ENCODE data around the gene WNT2B.
"Not testable (repeated sequence)": the region's sequence is repeated elsewhere in the genome, so short reads cannot be mapped to it uniquely, and the experiment has no call there.

Gene WNT2B

DNA sequence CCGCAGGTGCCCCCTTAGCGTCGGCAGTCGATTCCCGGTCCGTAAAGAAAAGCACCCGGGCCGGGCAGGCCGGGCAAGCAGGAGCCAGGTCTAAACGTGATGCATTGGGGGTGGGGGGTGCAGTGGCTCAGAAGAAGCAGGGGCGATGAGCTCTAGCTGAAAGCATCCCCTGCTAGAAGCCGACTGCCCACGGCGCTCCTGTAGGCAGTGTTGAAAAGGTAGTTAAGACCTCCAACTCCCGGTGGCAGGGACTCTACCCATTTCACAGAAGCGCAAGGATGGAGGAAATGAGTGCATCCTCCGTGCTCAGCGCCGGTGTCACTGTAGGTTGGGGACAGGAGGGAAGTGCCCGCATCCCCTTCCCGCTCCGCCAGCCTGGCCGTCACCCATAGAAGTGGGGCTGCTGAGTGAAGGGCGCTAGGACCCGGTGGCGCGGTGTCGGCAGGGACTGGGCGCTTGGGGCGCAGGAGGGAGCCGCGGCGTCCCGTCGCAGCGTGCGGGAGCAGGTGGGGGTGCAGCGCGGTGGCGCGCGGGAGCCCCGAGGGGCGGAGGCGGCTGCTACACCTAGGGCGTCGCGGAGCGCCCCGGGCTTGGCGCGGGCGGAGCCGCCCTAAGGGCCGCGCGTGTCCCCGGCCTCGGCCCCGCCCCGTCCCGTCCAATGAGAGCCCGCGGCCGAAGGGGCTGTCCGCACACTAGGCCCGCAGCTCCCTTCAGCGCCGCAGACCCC lies at the start of gene WNT2B:
TSS of gene WNT2B (plus strand) at position 688 of the 727 bp plus-strand sequence. CDS start 298 bp downstream, outside the sequence.
- peak in 1 of 2 experiments; percentile 5 for DNase-seq

DNA sequence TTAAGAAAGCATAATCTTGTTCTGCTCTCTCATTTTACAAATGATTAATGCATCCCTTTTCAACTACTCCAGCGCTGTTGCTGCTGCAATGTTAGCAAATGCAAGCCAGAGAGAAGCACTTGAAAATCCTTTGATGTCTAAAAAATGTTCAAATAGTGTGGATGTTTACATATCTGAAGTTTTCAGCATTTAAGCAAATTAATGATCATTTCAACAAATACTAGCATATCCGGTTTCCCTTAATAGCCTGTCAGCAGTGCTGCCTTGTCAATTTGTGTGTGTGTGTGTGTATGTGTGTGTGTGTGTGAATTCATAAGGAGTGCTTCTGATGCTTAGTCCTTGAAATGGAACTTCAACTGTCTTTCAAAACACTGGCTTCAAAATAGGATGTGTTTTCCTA lies 48.1 kb upstream of the WNT2B start:
- DNase-seq: no peak

DNA sequence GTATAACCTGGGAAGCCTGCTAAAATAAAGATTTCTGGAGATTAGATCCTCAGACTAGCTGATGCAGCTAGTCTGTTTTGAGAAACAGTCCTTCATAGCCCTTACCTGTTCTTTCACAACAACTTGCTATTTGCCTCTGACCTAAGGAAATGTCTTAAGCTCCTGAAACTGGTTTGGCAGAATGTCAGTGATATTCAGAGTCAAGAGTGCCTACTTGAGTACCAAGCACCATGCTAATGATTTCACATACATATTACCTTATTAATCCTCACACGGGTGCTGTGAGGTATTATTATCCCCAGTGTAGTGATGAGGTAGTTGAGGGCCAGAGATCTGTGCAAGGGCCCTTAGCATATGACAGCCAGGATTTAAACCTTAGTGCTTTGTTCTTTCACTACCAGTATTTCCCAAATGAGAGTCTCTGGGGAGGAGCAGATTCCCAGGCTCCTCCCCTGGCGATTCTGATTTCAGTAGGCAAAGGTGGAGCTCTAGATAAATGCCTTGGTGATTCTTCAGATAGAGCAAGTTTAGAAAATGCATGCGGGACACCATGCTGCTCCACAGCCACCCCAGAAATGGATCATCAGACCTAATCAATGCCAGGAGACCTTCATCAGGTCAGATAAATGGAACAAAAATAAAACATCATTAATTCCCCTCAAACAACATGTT lies 47.4 kb upstream of the WNT2B start:
- DNase-seq: no peak

DNA sequence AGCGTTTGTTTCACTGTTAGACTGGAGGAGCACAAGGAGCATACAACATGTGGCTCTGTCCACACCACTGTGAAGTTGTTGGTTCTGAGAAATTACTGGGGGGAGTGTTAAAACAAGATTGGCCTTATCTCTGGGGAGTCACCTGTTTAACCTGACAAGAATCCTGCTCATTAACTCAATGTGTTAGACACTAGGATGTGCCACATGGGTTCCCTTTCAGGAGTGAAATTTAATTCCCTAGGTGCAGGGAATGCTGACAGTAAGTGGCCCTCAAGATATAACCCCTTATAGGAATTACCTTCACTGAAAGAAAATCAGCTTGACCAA lies 45.8 kb upstream of the WNT2B start:
- no peak for DNase-seq

DNA sequence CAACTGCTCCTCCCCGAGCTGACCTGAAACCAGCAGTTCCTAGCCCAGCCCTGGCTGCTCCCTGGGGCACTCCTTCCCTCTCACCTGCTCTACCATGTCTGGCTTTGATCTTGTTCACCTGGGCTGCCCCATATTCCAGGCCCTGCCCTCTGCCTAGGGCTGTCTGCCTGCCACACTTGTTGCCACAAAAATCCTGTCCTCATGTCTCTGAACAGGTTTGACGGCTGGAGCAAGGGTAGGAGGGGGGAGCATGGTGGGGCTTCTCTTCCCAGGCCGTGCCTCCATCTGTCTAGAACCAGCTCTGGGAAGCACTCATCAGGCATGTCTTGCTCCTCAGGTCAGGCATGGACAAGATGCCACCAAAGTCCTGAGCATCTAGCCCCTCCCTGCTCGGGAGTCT lies 44.3 kb upstream of the WNT2B start:
- no peak for DNase-seq

DNA sequence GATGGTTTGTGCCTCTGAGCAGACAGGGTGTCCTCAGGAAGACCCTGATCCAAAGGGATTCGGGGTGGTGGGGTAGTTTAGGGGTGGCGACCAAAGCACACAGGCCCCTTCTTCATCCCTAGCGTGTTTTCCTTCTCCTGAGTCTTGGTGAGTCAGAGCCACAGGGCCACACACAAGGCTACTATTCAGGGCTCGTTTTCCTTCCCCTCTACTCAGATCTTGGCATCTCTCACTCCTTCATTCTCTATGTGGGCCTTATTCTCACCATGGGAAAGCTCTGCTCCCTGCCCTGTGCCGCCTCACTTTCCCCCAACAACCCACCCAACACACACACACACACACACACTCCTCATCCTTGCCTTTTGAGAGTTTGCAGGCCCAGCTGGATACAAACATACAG lies 43.6 kb upstream of the WNT2B start:
- DNase-seq: no peak

DNA sequence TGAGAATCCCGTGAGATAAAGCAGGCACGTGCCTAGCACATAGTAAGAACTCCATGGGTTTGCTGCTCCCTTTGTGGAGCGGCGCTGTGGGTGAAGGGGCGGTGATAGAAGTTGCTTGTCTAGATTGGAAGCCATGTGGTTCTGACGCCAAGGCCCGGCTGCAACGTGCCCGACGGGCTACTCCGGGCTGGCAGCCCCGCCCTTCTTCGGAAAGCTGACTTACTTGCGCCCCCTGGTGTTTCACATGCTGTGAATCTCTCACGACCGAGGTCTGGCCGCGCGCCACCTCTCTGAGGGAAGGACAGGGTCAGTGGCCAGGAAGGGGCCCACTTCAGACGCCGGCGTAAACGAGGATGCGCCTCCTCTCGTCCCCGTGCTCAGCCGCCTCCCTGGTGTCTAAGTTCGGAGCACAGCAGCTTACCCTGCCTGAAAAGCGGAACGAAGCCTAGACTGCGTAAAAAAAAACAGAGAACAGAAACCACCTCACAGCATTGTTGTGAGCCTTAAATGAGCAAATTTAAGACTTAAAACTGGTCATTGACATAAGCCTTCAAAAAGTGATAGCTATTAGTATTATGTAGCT lies 42.6 kb upstream of the WNT2B start:
- DNase-seq: peak; percentile 66 to 91

DNA sequence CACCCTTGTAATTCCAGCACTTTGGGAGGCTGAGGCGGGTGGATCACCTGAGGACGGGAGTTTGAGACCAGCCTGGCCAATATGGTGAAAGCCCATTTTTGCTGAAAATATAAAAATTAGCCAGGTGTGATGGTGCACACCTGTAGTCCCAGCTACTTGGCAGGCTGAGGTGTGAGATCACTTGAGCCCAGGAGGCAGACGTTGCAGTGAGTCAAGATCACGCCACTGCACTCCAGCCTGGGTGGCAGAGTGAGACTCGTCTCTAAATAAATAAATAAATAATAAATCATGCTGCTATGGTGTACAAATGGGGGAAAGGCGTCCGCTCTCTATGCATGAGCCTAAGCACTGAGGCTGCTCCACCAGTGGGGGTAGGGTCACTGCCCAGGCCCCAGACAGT lies 38.4 kb upstream of the WNT2B start:
- not testable (repeated sequence) for DNase-seq

DNA sequence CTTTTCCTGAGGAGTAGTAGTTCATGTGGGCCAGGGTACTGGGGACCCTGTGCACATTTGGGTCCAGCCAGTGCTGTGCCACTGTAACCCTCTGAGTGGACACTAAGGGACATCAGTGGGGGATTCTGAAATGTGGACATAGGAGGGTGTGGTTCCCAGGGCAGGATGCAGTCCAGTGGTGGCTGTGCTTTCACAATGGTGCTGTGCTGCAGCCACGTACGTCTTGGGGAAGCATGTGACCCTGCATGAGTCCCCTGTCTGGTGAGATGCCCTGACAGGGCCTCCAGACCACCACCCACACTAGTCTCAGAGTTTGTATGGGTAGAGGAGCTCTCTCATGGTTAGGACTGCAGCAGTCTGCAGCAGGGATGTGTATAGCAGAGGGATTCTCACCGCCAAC lies 37.8 kb upstream of the WNT2B start:
- no peak for DNase-seq

DNA sequence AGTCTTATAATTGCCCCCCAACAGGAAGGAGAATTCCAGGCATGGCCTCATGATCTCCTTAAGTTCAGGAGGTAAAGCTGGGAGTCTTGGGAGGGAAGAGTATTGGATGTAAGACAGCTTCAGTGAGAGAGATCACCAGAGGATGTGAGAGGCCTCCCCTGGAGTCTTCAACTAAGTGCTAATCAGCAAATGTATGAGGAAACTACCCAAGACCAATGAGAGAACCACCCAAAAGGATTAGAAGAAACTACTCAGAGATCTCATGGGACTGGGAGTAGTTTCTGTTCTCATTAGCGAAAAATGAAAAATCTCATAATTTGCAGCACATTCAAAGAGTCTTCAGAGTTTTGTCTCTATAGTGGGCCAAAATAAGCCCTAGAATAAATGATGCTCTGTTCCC lies 36.6 kb upstream of the WNT2B start:
- DNase-seq: no peak

DNA sequence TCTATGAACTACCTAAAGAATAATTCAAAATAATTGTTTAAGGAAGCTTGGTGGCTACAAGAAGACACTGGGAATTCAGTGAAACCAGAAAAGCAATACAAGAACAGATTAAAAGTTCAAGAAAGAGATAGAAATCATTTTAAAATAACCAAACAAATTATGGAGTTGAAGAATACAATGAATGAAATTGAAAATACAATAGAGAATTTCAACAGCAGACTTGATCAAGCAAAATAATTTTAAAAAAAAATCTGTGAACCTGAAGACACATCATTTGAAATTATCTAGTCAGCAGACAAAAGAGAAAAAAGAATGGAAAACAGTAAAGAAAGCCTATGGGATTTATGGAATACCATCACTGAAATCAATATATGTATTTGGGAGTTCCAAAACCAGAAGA lies 31.2 kb upstream of the WNT2B start:
- no peak for DNase-seq

DNA sequence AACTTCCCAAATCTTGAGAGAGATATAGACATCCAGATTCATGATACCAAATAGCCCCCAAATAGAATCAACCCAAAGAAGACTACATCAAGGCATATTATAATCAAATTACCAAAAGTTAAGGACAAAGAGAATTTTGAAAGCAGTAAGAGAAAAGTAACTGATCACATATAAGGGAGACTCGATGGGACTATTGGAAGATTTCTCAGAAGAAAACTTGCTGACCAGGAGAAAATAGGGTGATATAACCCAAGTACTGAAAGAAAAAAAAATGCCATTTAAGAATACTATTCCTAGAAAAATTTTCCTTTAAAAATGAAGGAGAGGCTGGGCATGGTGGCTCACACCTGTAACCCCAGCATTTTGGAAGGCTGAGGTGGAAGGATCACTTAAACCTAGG lies 30.5 kb upstream of the WNT2B start:
- no peak for DNase-seq

DNA sequence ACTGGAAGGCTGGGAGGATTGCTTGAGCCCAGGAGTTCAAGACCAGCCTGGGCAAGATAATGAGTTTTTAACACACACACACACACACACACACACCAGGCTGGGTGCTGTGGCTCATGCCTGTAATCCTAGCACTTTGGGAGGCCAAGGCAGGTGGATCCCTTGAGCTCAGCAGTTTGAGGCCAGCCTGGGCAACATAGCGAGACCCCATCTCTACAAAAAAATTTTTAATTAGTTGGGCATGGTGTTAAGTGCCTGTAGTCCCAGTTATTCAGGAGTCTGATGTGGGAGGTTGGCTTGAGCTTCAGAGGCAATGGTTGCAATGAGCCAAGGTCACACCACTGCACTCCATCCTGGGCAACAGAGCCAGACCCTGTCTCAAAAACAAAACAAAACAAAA lies 22.7 kb upstream of the WNT2B start:
- DNase-seq: not testable (repeated sequence)

DNA sequence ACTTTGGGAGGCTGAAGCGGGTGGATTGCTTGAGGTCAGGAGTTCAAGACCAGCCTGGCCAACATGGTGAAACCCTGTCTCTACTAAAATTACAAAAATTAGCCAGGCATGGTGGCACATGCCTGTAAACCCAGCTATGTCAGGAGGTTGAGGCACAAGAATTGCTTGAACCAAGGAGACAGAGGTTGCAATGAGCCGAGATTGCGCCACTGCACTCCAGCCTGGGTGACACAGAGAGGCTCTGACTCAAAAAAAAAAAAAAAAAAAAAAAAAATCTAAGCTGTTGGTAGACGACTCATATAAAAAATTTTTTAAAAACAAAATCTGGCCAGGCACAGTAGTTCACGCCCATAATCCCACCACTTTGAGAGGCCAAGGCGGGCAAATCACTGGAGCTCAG lies 21.1 kb upstream of the WNT2B start:
- not testable (repeated sequence) for DNase-seq

DNA sequence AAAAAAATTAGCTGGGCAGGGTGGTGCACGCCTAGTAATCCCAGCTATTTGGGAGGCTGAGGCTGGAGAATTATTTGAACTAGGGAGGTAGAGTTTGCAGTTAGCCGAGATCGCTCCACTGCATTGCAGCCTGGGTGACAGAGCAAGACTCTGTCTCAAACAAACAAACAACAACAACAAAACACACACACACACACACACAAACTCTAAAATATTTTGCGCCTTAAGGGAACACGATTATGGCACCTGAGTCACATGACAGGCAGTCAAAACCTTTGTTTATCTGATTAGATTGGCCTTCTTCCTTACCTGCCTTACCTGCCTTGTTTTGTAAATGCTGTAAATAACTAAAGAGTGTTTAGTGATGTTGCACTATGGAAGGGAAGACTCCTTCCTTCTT lies 20.6 kb upstream of the WNT2B start:
- no peak for DNase-seq

DNA sequence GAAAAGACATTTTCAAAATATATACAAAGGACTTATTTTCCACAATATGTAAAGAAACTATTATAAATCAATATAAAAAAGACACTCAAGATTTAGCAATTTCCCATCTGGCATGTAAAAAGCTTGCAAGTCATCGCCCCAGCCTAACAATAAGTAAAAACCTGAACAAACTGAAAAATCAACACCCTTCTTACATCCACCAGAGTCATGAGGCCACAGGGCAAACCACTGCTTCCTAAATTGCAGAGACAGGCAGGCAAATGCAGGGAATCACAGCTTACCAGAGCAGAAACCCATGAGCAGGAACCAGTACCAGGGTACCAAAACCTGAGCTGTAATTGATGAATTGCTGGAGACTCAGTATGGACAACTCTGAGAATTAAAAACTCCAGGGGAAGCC lies 16.7 kb upstream of the WNT2B start:
- DNase-seq: no peak

DNA sequence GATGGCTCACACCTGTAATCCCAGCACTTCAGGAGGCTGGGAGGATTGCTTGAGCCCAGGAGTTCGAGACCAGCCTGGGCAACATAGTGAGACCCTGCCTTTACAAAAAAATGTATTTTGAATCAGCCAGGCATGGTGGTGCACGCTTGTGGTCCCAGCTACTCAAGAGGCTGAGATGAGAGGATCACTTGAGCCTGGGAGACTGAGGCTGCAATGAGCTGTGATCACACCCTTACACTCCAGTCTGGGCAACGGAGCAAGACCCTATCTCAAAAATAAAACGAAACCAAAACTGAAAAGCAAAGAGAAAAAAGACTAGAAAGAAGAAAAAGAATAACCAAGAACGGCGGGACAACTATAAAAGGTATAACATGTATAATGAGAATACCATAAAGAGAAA lies 15.4 kb upstream of the WNT2B start:
- DNase-seq: no peak

DNA sequence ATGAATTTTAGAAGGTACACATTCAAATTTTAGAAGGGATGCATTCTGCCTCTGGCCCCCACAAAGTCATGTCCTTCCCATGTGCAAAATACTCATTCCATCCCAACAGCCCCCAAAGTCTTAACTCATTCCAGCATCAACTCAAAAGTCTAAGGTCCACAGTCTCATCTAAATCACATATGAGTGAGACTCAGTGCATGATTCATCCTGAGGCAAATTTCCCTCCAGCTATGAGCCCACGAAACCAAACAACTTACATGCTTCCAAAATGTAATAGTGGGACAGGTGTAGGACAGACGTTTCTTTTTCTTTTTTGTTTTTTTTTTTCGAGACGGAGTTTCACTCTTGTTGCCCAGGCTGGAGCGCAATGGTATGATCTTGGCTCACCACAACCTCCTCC lies 12.5 kb upstream of the WNT2B start:
- no peak for DNase-seq

DNA sequence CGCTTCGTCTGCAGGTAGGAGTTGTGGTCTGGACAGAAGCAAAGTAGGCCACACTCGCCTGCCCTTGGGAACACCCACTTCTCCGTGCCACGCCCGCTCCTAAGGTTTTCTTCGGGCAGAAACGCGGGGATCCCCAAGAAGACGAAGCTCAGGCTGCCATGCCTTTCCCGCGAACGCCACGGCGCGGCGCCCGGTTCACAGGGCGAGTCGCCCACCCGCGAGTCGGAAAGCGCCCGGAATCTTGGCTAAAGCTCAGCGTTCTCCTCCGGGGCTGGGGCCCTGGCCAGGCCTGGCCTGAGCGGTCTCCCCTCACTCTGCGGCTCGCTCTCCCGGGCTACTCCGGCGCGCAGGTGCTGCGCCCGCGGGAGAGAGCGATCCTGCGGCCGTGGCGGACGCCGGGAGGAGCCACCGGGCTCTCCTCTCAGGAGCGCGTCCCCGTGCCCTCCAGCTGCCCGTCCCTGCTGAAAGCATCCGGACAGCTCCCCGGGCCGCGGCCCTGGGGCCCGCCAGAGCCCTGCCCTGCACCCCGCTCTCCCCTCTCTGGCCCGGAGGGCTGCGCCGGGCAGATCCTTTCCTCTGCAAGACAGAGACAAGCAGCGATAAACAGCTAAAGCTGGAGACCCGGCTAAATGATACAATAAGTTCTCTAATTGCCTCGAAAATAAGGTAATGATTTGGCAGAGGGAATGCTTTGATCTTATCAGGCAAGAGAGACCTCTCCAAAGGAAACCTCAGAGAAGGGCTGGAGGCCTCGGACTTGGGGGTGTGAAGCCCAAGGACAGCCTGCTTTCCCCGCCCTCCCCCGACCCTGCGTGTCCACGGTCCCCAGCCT lies 6.7 kb upstream of the WNT2B start:
- DNase-seq: peak; percentile 6 to 72

DNA sequence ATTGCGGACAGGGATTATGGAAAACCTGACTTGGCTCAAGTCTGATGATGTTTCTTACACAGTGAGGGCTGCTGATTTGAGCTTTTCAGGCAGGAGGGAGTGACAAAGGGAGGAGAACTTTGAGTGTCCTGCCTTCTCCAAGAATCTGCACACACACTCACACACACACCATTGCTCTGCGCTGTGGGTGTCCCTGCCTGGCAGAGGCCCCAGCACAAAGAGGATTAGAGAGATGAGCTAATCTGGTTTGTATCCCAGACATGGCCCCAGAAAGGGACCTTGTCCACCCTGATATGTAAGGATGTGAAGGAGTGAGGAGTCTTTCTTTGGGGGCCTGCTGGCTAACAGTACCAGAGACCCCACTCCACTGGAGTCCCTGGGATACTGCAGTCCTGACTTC lies 5.9 kb upstream of the WNT2B start:
- DNase-seq: no peak

DNA sequence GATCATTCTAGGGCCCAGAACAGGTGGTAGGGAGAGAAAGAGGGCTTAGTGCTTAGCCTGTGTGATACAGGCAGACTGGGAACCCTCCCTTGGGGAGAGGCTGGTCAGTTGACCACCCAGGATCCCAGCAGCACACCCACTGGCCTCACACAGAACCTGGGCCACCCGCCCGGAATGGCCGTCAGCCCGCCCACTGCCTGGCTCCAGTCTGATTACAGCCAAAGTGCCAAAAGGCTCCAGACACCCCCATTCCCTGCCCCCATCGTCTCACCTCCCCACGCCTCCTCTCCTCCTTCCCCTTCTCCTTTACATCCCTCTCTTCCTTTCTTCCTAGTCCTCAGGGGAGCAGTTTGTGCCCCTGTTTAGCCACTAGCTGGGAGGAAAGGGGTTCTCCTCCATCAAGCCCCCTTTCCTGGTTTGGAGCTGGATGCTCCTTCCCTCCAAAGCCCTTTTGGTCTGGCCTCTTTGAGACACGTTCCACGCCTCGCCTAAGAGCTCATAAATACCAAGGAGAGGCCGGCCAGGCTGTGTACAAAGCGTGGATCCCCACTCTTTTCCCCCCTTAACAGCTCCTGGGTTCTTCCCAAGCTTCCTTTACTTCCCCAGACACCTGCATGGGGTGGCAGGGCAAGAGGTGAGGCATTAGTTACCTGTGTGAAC lies 4.6 kb upstream of the WNT2B start:
- no peak for DNase-seq

DNA sequence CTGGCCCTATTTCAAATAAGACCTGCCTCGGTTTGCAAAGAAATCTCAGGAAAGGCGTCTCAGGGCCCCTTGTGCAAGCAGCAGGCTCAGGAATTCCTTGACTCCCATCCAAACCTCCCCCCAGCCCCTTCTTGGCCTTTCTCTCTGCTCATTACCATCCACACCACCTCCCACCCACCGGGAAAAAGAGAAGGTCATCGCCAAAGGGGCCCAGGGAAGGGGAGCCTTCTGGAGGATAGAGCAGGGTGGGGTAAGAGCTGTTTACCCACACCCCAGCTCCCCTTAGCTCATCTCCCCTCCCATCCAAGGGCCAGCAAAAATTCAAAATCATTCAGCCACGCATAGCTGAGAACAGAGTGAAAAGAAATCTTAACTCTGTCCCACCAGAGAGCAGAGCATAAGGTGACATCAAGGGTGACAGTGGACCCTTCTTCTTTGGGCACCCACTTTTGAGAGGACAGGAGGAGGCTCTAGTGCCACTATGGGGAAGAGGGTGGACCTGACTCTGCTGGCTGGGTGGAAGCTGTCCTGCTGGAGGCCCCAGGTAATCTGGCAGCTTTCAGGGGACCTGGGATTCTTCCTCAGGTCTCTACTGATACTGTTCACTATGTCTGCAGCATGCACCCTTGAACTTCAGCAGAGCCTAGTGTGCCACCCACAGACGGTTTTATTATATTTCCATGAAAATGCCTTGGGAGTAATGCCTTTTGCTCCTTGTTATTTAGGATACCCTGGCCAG lies 3.9 kb upstream of the WNT2B start:
- DNase-seq: no peak

Data from NCI-H446 (cell line).